HepG2 (cell line): Measurements from ENCODE around the gene ADGRL3. TPM values are rescaled to one million over a fixed set of nuclear protein-coding genes. Genes with fewer than 3 reads are reported as not detected.

Experiments used
- ATAC-seq: fragments of 200-7000 bp; cut with Tn5 transposase; 3 replicates; pipeline ENCODE4 v1.9.1; 2020; ENCODE audit warnings: mild to moderate bottlenecking, moderate library complexity
- BruUV-seq: library from RNA; stranded (reverse); fragments of 400-500 nt; replicated peaks from 2 replicates; lab custom pipeline; 2021; lab: Mats Ljungman, UMichigan
- CTCF ChIA-PET: fragments of 300-600 bp; formaldehyde crosslinking; extraction: SDS; loops from one replicate; lab custom pipeline; 2021; ENCODE audit warnings: low total read pairs, inconsistent platforms, low intra/inter-chr PET ratio; lab: Yijun Ruan, JAX
- POLR2A ChIA-PET: fragments of 350-600 bp; sonication (Branson Sonifier 250); formaldehyde crosslinking; loops from one replicate; lab custom pipeline; 2020; ENCODE audit warnings: antibody characterized with exemption, inconsistent platforms; lab: Yijun Ruan, JAX
- DNase-seq: peaks from one replicate; pipeline ENCODE4 v3.0.0-alpha.2; 2015; ENCODE audit warnings: low spot score
- FAIRE-seq: peaks from 3 replicates; lab custom pipeline; 2011; peaks lifted over from hg19 to GRCh38; lab: Jason Lieb, UNC
- H2AFZ ChIP-seq: one replicate; pipeline ENCODE4 v1.6.1; 2011; ENCODE audit warnings: low read length, inconsistent platforms
- H3K27ac ChIP-seq: fragments of 300-600 bp; 3 replicates; pipeline ENCODE4 v1.8.0; 2011; ENCODE audit warnings: mixed run types, mild to moderate bottlenecking, mixed read lengths, low read length, inconsistent platforms; ENCODE audit not compliant: insufficient read depth; ENCODE audit errors: extremely low read length
- H3K27me3 ChIP-seq, 2 experiments: fragments of 200-600 bp in 1 of 2; 2 replicates in 1 of 2; 3 replicates in 1 of 2; pipeline versions ENCODE4 v1.6.0 to v1.8.0; 2011; ENCODE audit warnings: low read length in 2 of 2, mild to moderate bottlenecking in 2 of 2, moderate library complexity in 2 of 2, inconsistent platforms in 1 of 2; ENCODE audit not compliant: insufficient read depth in 2 of 2, control insufficient read depth in 1 of 2
- H3K36me3 ChIP-seq, 2 experiments: fragments of 200-600 bp in 1 of 2; replicated peaks in 1 of 2; 2 replicates in 1 of 2; 3 replicates in 1 of 2; pipeline versions ENCODE4 v1.5.1 to v1.8.0; 2011; ENCODE audit warnings: low read length in 2 of 2, inconsistent platforms in 1 of 2; ENCODE audit not compliant: insufficient read depth in 2 of 2, control insufficient read depth in 1 of 2
- H3K4me1 ChIP-seq: 2 replicates; pipeline ENCODE4 v1.5.1; 2012; ENCODE audit warnings: low read length, inconsistent platforms; ENCODE audit not compliant: insufficient read depth
- H3K4me2 ChIP-seq: 2 replicates; pipeline ENCODE4 v1.6.0; 2011; ENCODE audit warnings: low read depth, low read length, inconsistent platforms
- H3K4me3 ChIP-seq, 3 experiments: fragments of 200-600 bp in 1 of 3; sonication (generic), shearing (Covaris generic) in 1 of 3; replicated peaks in 1 of 3; 2 replicates each; pipeline ENCODE4 v1.5.1; 2011 to 2016; ENCODE audit warnings: low read length in 3 of 3, inconsistent platforms in 2 of 3, low read depth in 2 of 3, mild to moderate bottlenecking in 2 of 3, control low read depth in 1 of 3, mixed read lengths in 1 of 3; ENCODE audit not compliant: insufficient read depth in 1 of 3
- H3K79me2 ChIP-seq: one replicate; pipeline ENCODE4 v1.6.1; 2011; ENCODE audit warnings: low read length, inconsistent platforms; ENCODE audit not compliant: insufficient read depth
- H3K9ac ChIP-seq: 2 replicates; pipeline ENCODE4 v1.6.0; 2011; ENCODE audit warnings: mild to moderate bottlenecking, low read depth, low read length, inconsistent platforms; ENCODE audit not compliant: insufficient read depth
- H3K9me3 ChIP-seq: 2 replicates; pipeline ENCODE4 v1.5.1; 2012; ENCODE audit warnings: mild to moderate bottlenecking, low read length
- H4K20me1 ChIP-seq: 2 replicates; pipeline ENCODE4 v1.6.0; 2011; ENCODE audit warnings: inconsistent platforms, mild to moderate bottlenecking, low read length, moderate library complexity; ENCODE audit not compliant: insufficient read depth
- CBX1 ChIP-seq: IDR thresholded peaks from one replicate; pipeline ENCODE4 v1.6.1; 2016; ENCODE audit warnings: antibody characterized with exemption, low read depth
- ERF ChIP-seq: IDR thresholded peaks from 2 replicates; pipeline ENCODE4 v1.6.1; 2018; ENCODE audit warnings: missing biosample characterization, missing genetic modification reagents
- HDAC1 ChIP-seq: sonication (generic); formaldehyde crosslinking; IDR thresholded peaks from 2 replicates; pipeline ENCODE4 v1.5.1; 2020; ENCODE audit warnings: mild to moderate bottlenecking, missing genetic modification reagents
- ISX ChIP-seq: sonication (generic); formaldehyde crosslinking; conservative IDR thresholded peaks from 2 replicates; pipeline ENCODE4 v1.5.0; 2020; ENCODE audit warnings: missing genetic modification reagents
- POLR2AphosphoS2 ChIP-seq: IDR thresholded peaks from 2 replicates; pipeline ENCODE4 v1.6.1; 2011; ENCODE audit warnings: low read depth, low read length, improper control_type of control experiment
- SKI ChIP-seq: fragments of 450-650 bp; IDR thresholded peaks from one replicate; pipeline ENCODE4 v1.6.1; 2018; ENCODE audit warnings: mild to moderate bottlenecking; ENCODE audit not compliant: partially characterized antibody
- TCF7L2 ChIP-seq: IDR thresholded peaks from 2 replicates; pipeline ENCODE4 v1.6.1; 2011; ENCODE audit warnings: mild to moderate bottlenecking, low read depth, low read length, moderate library complexity
- ZMYM3 ChIP-seq: sonication (generic); formaldehyde crosslinking; IDR thresholded peaks from 2 replicates; pipeline ENCODE4 v1.5.1; 2020; ENCODE audit warnings: mild to moderate bottlenecking, missing genetic modification reagents
- ZNF34 ChIP-seq: sonication (generic); formaldehyde crosslinking; IDR thresholded peaks from 2 replicates; pipeline ENCODE4 v1.4.0; 2020; ENCODE audit warnings: mild to moderate bottlenecking, missing genetic modification reagents, borderline replicate concordance
- ZNF543 ChIP-seq: sonication (generic); formaldehyde crosslinking; IDR thresholded peaks from 2 replicates; pipeline ENCODE4 v1.4.0; 2020; ENCODE audit warnings: mild to moderate bottlenecking, missing genetic modification reagents
- ZNF564 ChIP-seq: sonication (generic); formaldehyde crosslinking; IDR thresholded peaks from 2 replicates; pipeline ENCODE4 v1.8.1; 2023; ENCODE audit warnings: mild to moderate bottlenecking, missing genetic modification reagents
- ZNF75D ChIP-seq: sonication (generic); formaldehyde crosslinking; IDR thresholded peaks from 2 replicates; pipeline ENCODE4 v1.8.1; 2023; ENCODE audit warnings: missing genetic modification reagents, mild to moderate bottlenecking, borderline replicate concordance
- ZNF768 ChIP-seq: sonication (generic); formaldehyde crosslinking; IDR thresholded peaks from 2 replicates; pipeline ENCODE4 v1.4.0; 2020; ENCODE audit warnings: missing genetic modification reagents
- ZNF891 ChIP-seq: sonication (generic); formaldehyde crosslinking; IDR thresholded peaks from 2 replicates; pipeline ENCODE4 v1.5.0; 2020; ENCODE audit warnings: mild to moderate bottlenecking, missing genetic modification reagents
- ZZZ3 ChIP-seq: sonication (generic); formaldehyde crosslinking; IDR thresholded peaks from 2 replicates; pipeline ENCODE4 v1.4.0; 2020; ENCODE audit warnings: missing genetic modification reagents, mild to moderate bottlenecking, borderline replicate concordance
- WGBS: methylation state at CpG from one replicate; pipeline ENCODE4 v1.1.6; 2017; ENCODE audit warnings: low lambda C conversion rate; 5-methylcytosine and 5-hydroxymethylcytosine counted together
- in situ Hi-C: cut with HindIII; loops from 2 replicates; pipeline ENCODE4 v1.10.0; 2017; ENCODE audit warnings: low pct_unique_long_range_greater_than_20kb; ENCODE audit not compliant: extremely low pct_ligation_motif_present
- intact Hi-C: fragments of 100-400 bp; cut with micrococcal nuclease; formaldehyde crosslinking; loops from one replicate; pipeline ENCODE4 v1.10.0; 2022; ENCODE audit not compliant: unreplicated experiment
- polyA plus RNA-seq, 8 experiments: library from polyadenylated mRNA; depleted of rRNA in 3 of 8; stranded (reverse) in 7 of 8; unstranded in 1 of 8; fragments of >200 nt; fragmentation: Illumina TruSeq in 4 of 8; extraction: Trizol in 4 of 8; gene quantifications; 2 replicates each; pipeline versions ENCODE4 v1.2.1 to v1.2.3, GENCODE V29; 2011 to 2016; ENCODE audit warnings: low read depth in 4 of 8, missing spikeins in 1 of 8, mixed read lengths in 1 of 8; ENCODE audit not compliant: insufficient read depth in 1 of 8
- total RNA-seq, 5 experiments: library from RNA; depleted of rRNA; stranded (reverse); fragments of >200 nt; fragmentation: Illumina TruSeq; extraction: Trizol; gene quantifications; 2 replicates each; pipeline ENCODE4 v1.2.3, GENCODE V29; 2016; ENCODE audit warnings: low read depth in 1 of 5
- TF ChIP-seq, protein P1 (sequence below): sonication (generic); formaldehyde crosslinking; IDR thresholded peaks from 2 replicates; pipeline ENCODE4 v1.9.0; 2021; ENCODE audit warnings: missing genetic modification reagents, mild to moderate bottlenecking, borderline replicate concordance
- TF ChIP-seq, protein P2 (sequence below): sonication (generic); formaldehyde crosslinking; IDR thresholded peaks from 2 replicates; pipeline ENCODE4 v1.8.0; 2022; ENCODE audit warnings: missing genetic modification reagents, mild to moderate bottlenecking, moderate library complexity, borderline replicate concordance
- TF ChIP-seq, protein P3 (sequence below): IDR thresholded peaks from 2 replicates; pipeline ENCODE4 v1.4.0; 2020; ENCODE audit warnings: mild to moderate bottlenecking, missing genetic modification reagents

Gene ADGRL3
- total and polyA plus RNA-seq, 2 of the 13 experiments (the other 11 are each of a cell fraction or from before 2014, with no cell fraction given), result 0.04 to 0.05 TPM

DNA sequence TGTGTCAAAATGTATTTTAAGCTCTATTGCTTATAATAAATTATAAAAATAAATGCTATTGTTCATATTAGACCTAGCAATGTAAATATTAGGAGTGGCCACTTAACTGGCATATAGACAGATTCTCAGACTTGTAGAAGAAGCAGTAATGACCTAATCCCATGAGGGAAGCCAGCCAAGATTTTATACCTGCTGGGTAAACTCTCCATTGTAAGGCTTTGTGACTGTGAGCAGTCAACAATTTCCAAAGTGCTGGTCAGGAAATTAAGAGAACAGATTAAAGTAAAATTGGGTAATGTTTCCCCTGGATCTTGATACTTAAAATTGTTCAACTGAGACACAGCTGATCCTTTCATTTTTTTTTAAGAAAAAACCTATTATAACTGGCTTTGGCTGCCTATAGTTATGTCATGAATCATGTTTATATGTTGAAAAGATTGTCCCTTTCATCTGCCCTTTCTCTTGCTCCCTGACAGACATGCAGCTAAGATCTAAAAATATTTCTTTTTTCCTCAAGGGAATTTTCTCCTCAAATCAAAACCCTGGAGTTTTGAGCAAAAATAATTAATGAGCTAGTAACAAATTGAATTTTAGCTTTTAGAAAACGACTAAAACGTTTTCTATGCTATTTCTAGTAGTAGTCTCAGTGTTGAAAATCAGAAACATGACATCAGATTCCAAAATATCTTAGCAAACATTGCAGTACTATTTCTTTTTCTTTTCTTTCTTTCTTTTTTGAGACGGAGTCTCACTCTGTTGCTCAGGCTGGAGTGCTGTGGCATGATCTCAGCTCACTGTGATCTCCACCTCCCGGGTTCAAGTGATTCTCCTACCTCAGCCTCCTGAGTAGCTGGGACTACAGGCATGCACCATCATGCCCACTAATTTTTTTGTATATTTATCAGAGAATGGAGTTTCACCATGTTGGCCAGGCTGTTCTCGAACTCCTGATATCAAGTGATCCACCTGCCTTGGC, 77.9 kb downstream of the ADGRL3 start:
- intact Hi-C loops (loop anchor here (1.0 kb wide), 1 partner anchor 34 kb away; no protein-coding TSS in a partner anchor), in situ Hi-C loops (no loop called here)
- H3K27ac ChIP-seq, result no peak overlapping the region
- no peak for ATAC-seq
- H3K4me1 ChIP-seq, result no peaks in the 10 kb centered on the region
- no peaks in the 10 kb centered on the region for H3K9me3 ChIP-seq
- no peak overlapping the region for H3K4me3 ChIP-seq
- no peak overlapping the region for H3K4me2 ChIP-seq
- no peaks in the 10 kb centered on the region for H3K79me2 ChIP-seq
- no peak for DNase-seq
- no peak overlapping the region for H3K9ac ChIP-seq
- 7% methylated on average over 5 of the region's 5 CpGs for WGBS
- no peak for FAIRE-seq
- no TSS peak for BruUV-seq
- H3K36me3 ChIP-seq, result no peaks in the 10 kb centered on the region
- H2AFZ ChIP-seq, result no peak overlapping the region
- CTCF ChIA-PET, result no interaction called here
- H3K27me3 ChIP-seq, result no peaks in the 10 kb centered on the region
- POLR2A ChIA-PET, result no interaction called here
- no peaks in the 10 kb centered on the region for H4K20me1 ChIP-seq
- TF ChIP-seq ERF (CRISPR knock-in tag), result no peak
- no peak for TF ChIP-seq SKI
- no peak for TF ChIP-seq ZMYM3 (CRISPR knock-in tag)
- TF ChIP-seq ZZZ3 (CRISPR knock-in tag), result no peak
- TF ChIP-seq, protein P1, sequence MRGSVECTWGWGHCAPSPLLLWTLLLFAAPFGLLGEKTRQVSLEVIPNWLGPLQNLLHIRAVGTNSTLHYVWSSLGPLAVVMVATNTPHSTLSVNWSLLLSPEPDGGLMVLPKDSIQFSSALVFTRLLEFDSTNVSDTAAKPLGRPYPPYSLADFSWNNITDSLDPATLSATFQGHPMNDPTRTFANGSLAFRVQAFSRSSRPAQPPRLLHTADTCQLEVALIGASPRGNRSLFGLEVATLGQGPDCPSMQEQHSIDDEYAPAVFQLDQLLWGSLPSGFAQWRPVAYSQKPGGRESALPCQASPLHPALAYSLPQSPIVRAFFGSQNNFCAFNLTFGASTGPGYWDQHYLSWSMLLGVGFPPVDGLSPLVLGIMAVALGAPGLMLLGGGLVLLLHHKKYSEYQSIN, result no peak
- no peak for TF ChIP-seq ZNF75D (CRISPR knock-in tag)
- no peak for TF ChIP-seq TCF7L2
- TF ChIP-seq, protein P2, sequence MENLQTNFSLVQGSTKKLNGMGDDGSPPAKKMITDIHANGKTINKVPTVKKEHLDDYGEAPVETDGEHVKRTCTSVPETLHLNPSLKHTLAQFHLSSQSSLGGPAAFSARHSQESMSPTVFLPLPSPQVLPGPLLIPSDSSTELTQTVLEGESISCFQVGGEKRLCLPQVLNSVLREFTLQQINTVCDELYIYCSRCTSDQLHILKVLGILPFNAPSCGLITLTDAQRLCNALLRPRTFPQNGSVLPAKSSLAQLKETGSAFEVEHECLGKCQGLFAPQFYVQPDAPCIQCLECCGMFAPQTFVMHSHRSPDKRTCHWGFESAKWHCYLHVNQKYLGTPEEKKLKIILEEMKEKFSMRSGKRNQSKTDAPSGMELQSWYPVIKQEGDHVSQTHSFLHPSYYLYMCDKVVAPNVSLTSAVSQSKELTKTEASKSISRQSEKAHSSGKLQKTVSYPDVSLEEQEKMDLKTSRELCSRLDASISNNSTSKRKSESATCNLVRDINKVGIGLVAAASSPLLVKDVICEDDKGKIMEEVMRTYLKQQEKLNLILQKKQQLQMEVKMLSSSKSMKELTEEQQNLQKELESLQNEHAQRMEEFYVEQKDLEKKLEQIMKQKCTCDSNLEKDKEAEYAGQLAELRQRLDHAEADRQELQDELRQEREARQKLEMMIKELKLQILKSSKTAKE (CRISPR knock-in tag), result no peak
- TF ChIP-seq ZNF768 (CRISPR knock-in tag), result no peak
- no peak for TF ChIP-seq ISX
- TF ChIP-seq ZNF891 (CRISPR knock-in tag), result no peak
- no peak for TF ChIP-seq ZNF564
- no peak for TF ChIP-seq HDAC1
- TF ChIP-seq CBX1, result no peak
- TF ChIP-seq POLR2AphosphoS2, result no peak
- TF ChIP-seq ZNF34 (CRISPR knock-in tag), result no peak
- TF ChIP-seq, protein P3, sequence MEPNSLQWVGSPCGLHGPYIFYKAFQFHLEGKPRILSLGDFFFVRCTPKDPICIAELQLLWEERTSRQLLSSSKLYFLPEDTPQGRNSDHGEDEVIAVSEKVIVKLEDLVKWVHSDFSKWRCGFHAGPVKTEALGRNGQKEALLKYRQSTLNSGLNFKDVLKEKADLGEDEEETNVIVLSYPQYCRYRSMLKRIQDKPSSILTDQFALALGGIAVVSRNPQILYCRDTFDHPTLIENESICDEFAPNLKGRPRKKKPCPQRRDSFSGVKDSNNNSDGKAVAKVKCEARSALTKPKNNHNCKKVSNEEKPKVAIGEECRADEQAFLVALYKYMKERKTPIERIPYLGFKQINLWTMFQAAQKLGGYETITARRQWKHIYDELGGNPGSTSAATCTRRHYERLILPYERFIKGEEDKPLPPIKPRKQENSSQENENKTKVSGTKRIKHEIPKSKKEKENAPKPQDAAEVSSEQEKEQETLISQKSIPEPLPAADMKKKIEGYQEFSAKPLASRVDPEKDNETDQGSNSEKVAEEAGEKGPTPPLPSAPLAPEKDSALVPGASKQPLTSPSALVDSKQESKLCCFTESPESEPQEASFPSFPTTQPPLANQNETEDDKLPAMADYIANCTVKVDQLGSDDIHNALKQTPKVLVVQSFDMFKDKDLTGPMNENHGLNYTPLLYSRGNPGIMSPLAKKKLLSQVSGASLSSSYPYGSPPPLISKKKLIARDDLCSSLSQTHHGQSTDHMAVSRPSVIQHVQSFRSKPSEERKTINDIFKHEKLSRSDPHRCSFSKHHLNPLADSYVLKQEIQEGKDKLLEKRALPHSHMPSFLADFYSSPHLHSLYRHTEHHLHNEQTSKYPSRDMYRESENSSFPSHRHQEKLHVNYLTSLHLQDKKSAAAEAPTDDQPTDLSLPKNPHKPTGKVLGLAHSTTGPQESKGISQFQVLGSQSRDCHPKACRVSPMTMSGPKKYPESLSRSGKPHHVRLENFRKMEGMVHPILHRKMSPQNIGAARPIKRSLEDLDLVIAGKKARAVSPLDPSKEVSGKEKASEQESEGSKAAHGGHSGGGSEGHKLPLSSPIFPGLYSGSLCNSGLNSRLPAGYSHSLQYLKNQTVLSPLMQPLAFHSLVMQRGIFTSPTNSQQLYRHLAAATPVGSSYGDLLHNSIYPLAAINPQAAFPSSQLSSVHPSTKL (CRISPR knock-in tag), result no peak
- no peak for TF ChIP-seq ZNF543
